ENCODE measurements around the gene WDR88.
"Not testable (repeated sequence)": the region's sequence is repeated elsewhere in the genome, so short reads cannot be mapped to it uniquely, and the experiment has no call there.

Gene WDR88

GRCh38 chr19:33147538-33147937 is 15.6 kb downstream of the WDR88 start:
- no peak overlapping the region for H3K23ac ChIP-seq (ENCODE audit: low read length)
- no peak overlapping the region for H4K8ac ChIP-seq (ENCODE audit: low read depth, low read length)
- H3K79me2 ChIP-seq (ENCODE audit: control insufficient read depth, insufficient read depth, low read length): no peaks in the 10 kb centered on the region
- H3K4me1 ChIP-seq (ENCODE audit: control insufficient read depth, low read depth, low read length): no peaks in the 10 kb centered on the region
- H3K4ac ChIP-seq (ENCODE audit: low read depth, low read length): no peak overlapping the region
- H3K27ac ChIP-seq (ENCODE audit: low read depth, low read length): no peak overlapping the region
- H4K5ac ChIP-seq (ENCODE audit: low read length): no peak overlapping the region
- H2BK15ac ChIP-seq (replicated peaks; ENCODE audit: low read depth): no peak overlapping the region
- H2AK5ac ChIP-seq (ENCODE audit: low read length): no peak overlapping the region
- H2BK5ac ChIP-seq (ENCODE audit: low read length): no peak overlapping the region
- H3K18ac ChIP-seq (ENCODE audit: low read length): no peak overlapping the region
- H3K79me1 ChIP-seq (ENCODE audit: low read length): no peaks in the 10 kb centered on the region
- DNase-seq: no peak
- no peak overlapping the region for H3K9ac ChIP-seq (ENCODE audit: low read length)
- no peak overlapping the region for H3K56ac ChIP-seq (ENCODE audit: low read length)
- no CpG with 5 or more reads among the region's 6 CpGs for WGBS (ENCODE audit: extremely low coverage, insufficient coverage, low lambda C conversion rate)
- no peaks in the 10 kb centered on the region for H3K27me3 ChIP-seq (ENCODE audit: insufficient read depth, low read length, poor library complexity)
- no peak overlapping the region for H3K4me2 ChIP-seq (ENCODE audit: low read length)
- no peaks in the 10 kb centered on the region for H3K36me3 ChIP-seq (ENCODE audit: control insufficient read depth, insufficient read depth, low read length)
- no peak overlapping the region for H3K4me3 ChIP-seq (ENCODE audit: low read length)
- no peak overlapping the region for H2BK120ac ChIP-seq (ENCODE audit: low read depth, low read length)

GRCh38 chr19:33150852-33151518 is 19.1 kb downstream of the WDR88 start:
- Histone ChIP-seq H3K79me2 (ENCODE audit: control insufficient read depth, insufficient read depth, low read length) (no peaks in the 10 kb centered on the region), H3K27me3 (ENCODE audit: insufficient read depth, low read length, poor library complexity) (no peaks in the 10 kb centered on the region), H3K4ac (ENCODE audit: low read depth, low read length) (no peak overlapping the region), H3K79me1 (ENCODE audit: low read length) (no peaks in the 10 kb centered on the region), H3K4me2 (ENCODE audit: low read length) (no peak overlapping the region), H2AK5ac (ENCODE audit: low read length) (no peak overlapping the region), H3K4me3 (ENCODE audit: low read length) (no peak overlapping the region), H2BK15ac (replicated peaks; ENCODE audit: low read depth) (no peak overlapping the region), H4K5ac (ENCODE audit: low read length) (no peak overlapping the region), H2BK120ac (ENCODE audit: low read depth, low read length) (no peak overlapping the region), H3K56ac (ENCODE audit: low read length) (no peak overlapping the region), H4K8ac (ENCODE audit: low read depth, low read length) (no peak overlapping the region), H3K23ac (ENCODE audit: low read length) (no peak overlapping the region), H3K27ac (ENCODE audit: low read depth, low read length) (no peak overlapping the region), H3K9ac (ENCODE audit: low read length) (no peak overlapping the region), H3K4me1 (ENCODE audit: control insufficient read depth, low read depth, low read length) (no peaks in the 10 kb centered on the region), H2BK5ac (ENCODE audit: low read length) (no peak overlapping the region), H3K18ac (ENCODE audit: low read length) (no peak overlapping the region), H3K36me3 (ENCODE audit: control insufficient read depth, insufficient read depth, low read length) (no peaks in the 10 kb centered on the region)
- no CpG with 5 or more reads among the region's 14 CpGs for WGBS (ENCODE audit: extremely low coverage, insufficient coverage, low lambda C conversion rate)
- DNase-seq: no peak

GRCh38 chr19:33152176-33152575 is 20.3 kb downstream of the WDR88 start:
- Histone ChIP-seq H3K79me2 (ENCODE audit: control insufficient read depth, insufficient read depth, low read length) (no peaks in the 10 kb centered on the region), H2BK15ac (replicated peaks; ENCODE audit: low read depth) (no peak overlapping the region), H3K27ac (ENCODE audit: low read depth, low read length) (no peak overlapping the region), H2BK5ac (ENCODE audit: low read length) (no peak overlapping the region), H3K56ac (ENCODE audit: low read length) (no peak overlapping the region), H3K4me2 (ENCODE audit: low read length) (no peak overlapping the region), H3K18ac (ENCODE audit: low read length) (no peak overlapping the region), H3K4me3 (ENCODE audit: low read length) (no peak overlapping the region), H2BK120ac (ENCODE audit: low read depth, low read length) (no peak overlapping the region), H3K23ac (ENCODE audit: low read length) (no peak overlapping the region), H4K5ac (ENCODE audit: low read length) (no peak overlapping the region), H3K4me1 (ENCODE audit: control insufficient read depth, low read depth, low read length) (no peaks in the 10 kb centered on the region), H3K36me3 (ENCODE audit: control insufficient read depth, insufficient read depth, low read length) (no peaks in the 10 kb centered on the region), H3K4ac (ENCODE audit: low read depth, low read length) (no peak overlapping the region), H4K8ac (ENCODE audit: low read depth, low read length) (no peak overlapping the region), H3K79me1 (ENCODE audit: low read length) (no peaks in the 10 kb centered on the region), H2AK5ac (ENCODE audit: low read length) (no peak overlapping the region), H3K9ac (ENCODE audit: low read length) (no peak overlapping the region), H3K27me3 (ENCODE audit: insufficient read depth, low read length, poor library complexity) (no peaks in the 10 kb centered on the region)
- WGBS (ENCODE audit: extremely low coverage, insufficient coverage, low lambda C conversion rate): no CpG with 5 or more reads among the region's 2 CpGs
- DNase-seq: no peak

- not testable (repeated sequence) for H3K23ac ChIP-seq (ENCODE audit: low read length); H3K27me3 ChIP-seq (ENCODE audit: insufficient read depth, low read length, poor library complexity); H3K79me1 ChIP-seq (ENCODE audit: low read length); H3K36me3 ChIP-seq (ENCODE audit: control insufficient read depth, insufficient read depth, low read length); H2BK5ac ChIP-seq (ENCODE audit: low read length); H3K4me3 ChIP-seq (ENCODE audit: low read length); H3K4ac ChIP-seq (ENCODE audit: low read depth, low read length); H4K5ac ChIP-seq (ENCODE audit: low read length); H2BK120ac ChIP-seq (ENCODE audit: low read depth, low read length); DNase-seq; H3K4me2 ChIP-seq (ENCODE audit: low read length); H3K4me1 ChIP-seq (ENCODE audit: control insufficient read depth, low read depth, low read length); H3K27ac ChIP-seq (ENCODE audit: low read depth, low read length); H2BK15ac ChIP-seq (replicated peaks; ENCODE audit: low read depth); H3K9ac ChIP-seq (ENCODE audit: low read length); H4K8ac ChIP-seq (ENCODE audit: low read depth, low read length); H2AK5ac ChIP-seq (ENCODE audit: low read length); H3K18ac ChIP-seq (ENCODE audit: low read length); H3K56ac ChIP-seq (ENCODE audit: low read length); H3K79me2 ChIP-seq (ENCODE audit: control insufficient read depth, insufficient read depth, low read length)
- WGBS (ENCODE audit: extremely low coverage, insufficient coverage, low lambda C conversion rate): no CpG with 5 or more reads among the region's 4 CpGs
These were observed 20.7 kb downstream of the WDR88 start for GRCh38 chr19:33152625-33153024.

GRCh38 chr19:33154313-33154712 is 22.4 kb downstream of the WDR88 start:
- H2BK15ac ChIP-seq (replicated peaks; ENCODE audit: low read depth); DNase-seq; H3K27me3 ChIP-seq (ENCODE audit: insufficient read depth, low read length, poor library complexity): not testable (repeated sequence)

GRCh38 chr19:33156334-33156733 is 24.4 kb downstream of the WDR88 start:
- Histone ChIP-seq H3K18ac (ENCODE audit: low read length) (no peak overlapping the region), H3K79me1 (ENCODE audit: low read length) (no peaks in the 10 kb centered on the region), H3K27me3 (ENCODE audit: insufficient read depth, low read length, poor library complexity) (no peaks in the 10 kb centered on the region), H2BK15ac (replicated peaks; ENCODE audit: low read depth) (no peak overlapping the region), H4K5ac (ENCODE audit: low read length) (no peak overlapping the region), H3K27ac (ENCODE audit: low read depth, low read length) (no peak overlapping the region), H2BK5ac (ENCODE audit: low read length) (no peak overlapping the region), H3K23ac (ENCODE audit: low read length) (no peak overlapping the region), H3K79me2 (ENCODE audit: control insufficient read depth, insufficient read depth, low read length) (no peaks in the 10 kb centered on the region), H3K36me3 (ENCODE audit: control insufficient read depth, insufficient read depth, low read length) (no peaks in the 10 kb centered on the region), H3K9ac (ENCODE audit: low read length) (no peak overlapping the region), H2AK5ac (ENCODE audit: low read length) (no peak overlapping the region), H4K8ac (ENCODE audit: low read depth, low read length) (no peak overlapping the region), H3K4me3 (ENCODE audit: low read length) (no peak overlapping the region), H3K4me2 (ENCODE audit: low read length) (no peak overlapping the region), H3K4me1 (ENCODE audit: control insufficient read depth, low read depth, low read length) (no peaks in the 10 kb centered on the region), H3K4ac (ENCODE audit: low read depth, low read length) (no peak overlapping the region), H3K56ac (ENCODE audit: low read length) (no peak overlapping the region), H2BK120ac (ENCODE audit: low read depth, low read length) (no peak overlapping the region)
- DNase-seq: no peak
- no CpG with 5 or more reads among the region's 5 CpGs for WGBS (ENCODE audit: extremely low coverage, insufficient coverage, low lambda C conversion rate)

More at GRCh38 chr19:33154313-33154712, 22.4 kb downstream of the WDR88 start:
- H3K4me2 ChIP-seq (ENCODE audit: low read length); H4K5ac ChIP-seq (ENCODE audit: low read length); H3K4me1 ChIP-seq (ENCODE audit: control insufficient read depth, low read depth, low read length); H3K56ac ChIP-seq (ENCODE audit: low read length); H3K4ac ChIP-seq (ENCODE audit: low read depth, low read length); H3K4me3 ChIP-seq (ENCODE audit: low read length); H2BK120ac ChIP-seq (ENCODE audit: low read depth, low read length); H3K36me3 ChIP-seq (ENCODE audit: control insufficient read depth, insufficient read depth, low read length); H3K27ac ChIP-seq (ENCODE audit: low read depth, low read length); H3K18ac ChIP-seq (ENCODE audit: low read length); H2AK5ac ChIP-seq (ENCODE audit: low read length); H2BK5ac ChIP-seq (ENCODE audit: low read length); H3K79me1 ChIP-seq (ENCODE audit: low read length); H3K23ac ChIP-seq (ENCODE audit: low read length); H3K9ac ChIP-seq (ENCODE audit: low read length); H4K8ac ChIP-seq (ENCODE audit: low read depth, low read length); H3K79me2 ChIP-seq (ENCODE audit: control insufficient read depth, insufficient read depth, low read length): not testable (repeated sequence)
- no CpG with 5 or more reads among the region's 6 CpGs for WGBS (ENCODE audit: extremely low coverage, insufficient coverage, low lambda C conversion rate)

Measured in mesendoderm (in vitro differentiated cells).